Frontal cortex (tissue), 4 donors: ENCODE results near the gene PITHD1. TPM values are rescaled to one million over a fixed set of nuclear protein-coding genes. Genes with fewer than 3 reads are reported as not detected.
"Not testable (repeated sequence)": the region's sequence is repeated elsewhere in the genome, so short reads cannot be mapped to it uniquely, and the experiment has no call there.

ENCODE experiments used
- DNase-seq, 2 donors: peaks; one replicate each; pipeline ENCODE4 v3.0.0; 2012; ENCODE audit warnings: low spot score in 2 of 2
- FAIRE-seq: peaks from 2 replicates; lab custom pipeline; 2012; peaks lifted over from hg19 to GRCh38; lab: Jason Lieb, UNC
- total RNA-seq: library from RNA; depleted of rRNA; stranded (reverse); fragments of >200 nt; gene quantifications from one replicate; pipeline ENCODE4 v1.2.3, GENCODE V29; 2014
- donor health status: control.
- donor health status: control.
- donor health status: control.

The PITHD1 gene
- total RNA-seq, 1 donor from 2014 or later = 83.6 TPM

DNA sequence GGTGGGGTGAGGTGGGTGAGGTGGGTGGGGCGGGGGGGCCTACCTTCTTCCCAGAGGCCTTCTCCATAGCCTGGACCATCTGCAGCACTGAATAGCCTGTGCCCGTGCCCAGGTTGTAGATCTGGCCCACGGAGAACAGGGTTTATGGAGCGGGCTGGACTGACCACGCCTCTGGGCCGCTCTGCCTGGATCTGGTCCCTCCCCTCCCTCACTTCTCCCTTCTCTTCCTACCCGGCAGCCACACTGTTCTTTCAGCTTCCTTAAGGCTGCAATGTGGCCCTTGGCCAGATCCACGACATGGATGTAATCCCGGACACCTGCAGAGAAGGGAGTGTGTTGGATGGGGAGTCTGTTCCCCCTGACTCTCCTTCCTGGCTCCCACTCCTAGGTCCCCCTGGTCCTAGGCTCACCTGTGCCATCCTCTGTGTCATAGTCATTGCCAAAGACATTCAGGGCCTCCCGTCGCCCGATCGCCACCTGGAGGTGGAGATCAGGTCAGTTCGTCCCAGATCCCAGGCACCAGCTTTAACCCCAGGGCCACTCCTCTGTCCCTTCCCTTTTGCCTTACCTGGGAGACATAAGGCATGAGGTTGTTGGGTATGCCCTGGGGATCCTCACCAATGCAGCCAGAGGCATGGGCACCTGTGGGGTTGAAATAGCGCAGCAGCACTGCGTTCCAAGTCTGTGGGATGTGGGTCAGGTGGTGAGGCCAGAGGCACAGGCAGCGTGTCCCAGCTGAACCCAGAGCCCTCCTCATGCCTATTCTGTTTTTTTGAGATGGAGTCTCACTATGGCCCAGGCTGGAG lies 18.5 kb downstream of the PITHD1 start:
- no peak for DNase-seq
- FAIRE-seq = no peak

DNA sequence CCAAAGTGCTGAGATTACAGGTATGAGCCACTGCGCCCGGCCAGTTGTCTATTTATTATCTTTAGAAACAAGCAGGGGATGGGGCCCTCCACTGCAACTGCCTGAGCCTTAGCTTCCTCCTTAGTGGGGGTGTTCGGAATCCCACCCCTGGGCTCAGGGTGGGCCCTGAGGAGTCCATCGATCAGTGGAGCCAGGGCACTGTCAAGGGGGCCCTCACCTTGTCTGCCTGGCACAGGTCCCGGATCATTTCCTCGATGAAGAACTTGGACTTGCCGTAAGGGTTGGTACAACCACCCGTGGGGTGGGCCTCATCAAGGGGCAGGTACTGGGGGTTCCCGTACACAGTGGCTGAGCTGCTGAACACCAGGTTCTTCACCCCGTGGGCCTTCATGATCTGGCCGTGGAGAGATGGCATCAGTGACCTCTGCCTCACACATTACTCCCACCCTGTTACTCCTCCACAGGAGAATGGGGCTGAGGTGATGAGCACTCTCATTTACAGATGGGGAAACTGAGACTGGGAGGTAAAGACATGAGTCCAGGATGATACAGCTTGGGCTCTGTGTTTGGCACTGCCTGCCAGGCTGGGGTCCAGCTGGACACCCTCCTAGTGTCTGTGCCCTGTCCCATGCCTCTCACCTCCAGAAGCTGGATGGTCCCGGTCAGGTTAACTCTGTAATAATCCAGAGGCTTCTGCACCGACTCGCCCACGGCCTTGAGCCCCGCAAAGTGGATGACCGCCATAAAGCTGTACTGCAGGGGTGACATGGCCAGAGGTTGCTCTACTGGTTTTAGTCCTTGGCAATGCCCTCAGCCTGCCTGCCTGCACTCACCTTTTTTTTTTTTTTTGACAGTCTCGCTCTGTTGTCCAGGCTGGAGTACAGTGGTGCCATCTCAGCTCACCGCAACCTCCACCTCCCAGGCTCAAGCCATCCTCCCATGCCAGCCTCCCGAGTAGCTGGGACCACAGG lies 19.5 kb downstream of the PITHD1 start:
- DNase-seq = no peak
- no peak for FAIRE-seq

DNA sequence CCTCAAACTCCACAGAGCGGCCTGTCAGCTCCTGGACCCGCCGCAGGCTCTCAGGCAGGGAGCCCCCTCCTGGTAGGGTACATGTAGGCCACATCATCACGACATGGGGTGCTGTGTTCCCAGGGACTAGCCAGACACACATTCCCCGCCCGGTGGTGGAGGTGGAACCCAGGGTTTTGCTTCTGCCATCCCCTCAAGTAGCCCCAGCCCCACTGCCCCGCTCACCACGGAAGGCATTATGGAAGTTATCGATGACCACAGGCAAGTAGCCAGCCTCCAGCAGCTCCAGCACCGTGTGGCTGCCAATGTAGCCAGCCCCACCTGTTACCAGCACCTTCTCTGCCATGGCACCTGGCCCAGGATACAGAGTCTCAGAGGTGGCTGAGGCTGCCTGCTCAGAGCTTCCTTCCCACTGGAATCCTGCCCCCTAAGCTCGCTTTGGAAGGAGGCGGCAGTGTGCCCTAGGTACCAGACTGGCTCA lies 20.5 kb downstream of the PITHD1 start:
- FAIRE-seq (no peak), DNase-seq (no peak)

DNA sequence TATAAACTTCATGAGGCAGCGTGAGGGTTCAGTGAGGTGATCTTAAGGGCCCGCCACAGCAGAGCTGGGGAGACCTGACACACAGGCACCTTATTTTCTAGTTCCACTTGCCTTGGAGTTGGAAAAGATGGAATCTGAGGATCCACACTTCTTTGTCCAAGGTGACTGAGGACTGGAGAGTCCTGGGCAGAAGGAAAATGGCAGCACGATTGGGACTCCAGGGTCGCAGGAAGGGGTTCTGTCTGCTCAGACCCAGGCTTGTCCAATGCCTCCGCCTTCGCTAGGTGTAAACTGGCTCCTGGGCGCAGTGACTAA lies 21.0 kb downstream of the PITHD1 start:
- no peak for FAIRE-seq

DNA sequence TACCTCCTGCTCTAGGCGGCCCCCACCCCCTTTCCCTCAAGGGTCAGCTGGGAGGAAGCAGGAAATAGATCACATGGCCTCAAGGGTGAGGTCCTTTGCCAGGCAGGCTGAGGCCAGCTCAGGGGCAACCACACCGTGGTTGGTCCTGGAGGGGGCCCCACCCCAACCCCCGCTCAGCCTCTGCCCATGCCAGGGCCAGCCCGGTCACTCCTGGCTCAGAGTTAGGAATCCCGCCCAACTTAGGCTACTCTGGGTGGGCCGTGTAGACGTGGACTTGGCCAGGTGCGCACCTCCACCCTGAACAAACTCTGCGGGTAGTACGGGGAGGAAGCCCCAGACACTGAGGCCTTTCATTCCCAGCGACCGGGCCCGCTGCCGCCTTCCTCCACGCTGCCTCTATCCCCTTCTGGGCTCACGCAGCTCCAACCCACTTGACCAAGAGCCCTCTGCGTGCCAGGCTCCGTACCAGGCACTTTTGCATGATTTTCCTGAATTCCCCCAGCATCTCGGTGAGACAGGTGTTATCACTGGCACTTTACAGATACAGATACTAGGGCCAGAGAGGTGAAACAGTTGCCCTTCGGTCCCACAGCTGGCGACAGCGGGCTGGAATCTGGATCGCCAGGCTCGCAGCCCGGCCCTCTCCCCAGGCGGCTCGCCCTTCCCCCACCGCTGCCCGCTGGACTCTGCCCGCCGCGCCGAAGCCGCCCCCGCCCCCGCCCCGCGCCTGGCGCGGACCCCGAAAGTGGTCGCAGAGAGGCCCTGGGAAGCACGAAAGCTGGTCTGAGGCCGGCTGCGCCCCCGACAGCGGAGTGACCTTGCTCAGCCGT lies 21.6 kb downstream of the PITHD1 start:
- DNase-seq (peak; percentile 47 to 70), FAIRE-seq (no peak)

More for the DNA sequence above, 21.0 kb downstream of the PITHD1 start:
- DNase-seq = no peak

DNA sequence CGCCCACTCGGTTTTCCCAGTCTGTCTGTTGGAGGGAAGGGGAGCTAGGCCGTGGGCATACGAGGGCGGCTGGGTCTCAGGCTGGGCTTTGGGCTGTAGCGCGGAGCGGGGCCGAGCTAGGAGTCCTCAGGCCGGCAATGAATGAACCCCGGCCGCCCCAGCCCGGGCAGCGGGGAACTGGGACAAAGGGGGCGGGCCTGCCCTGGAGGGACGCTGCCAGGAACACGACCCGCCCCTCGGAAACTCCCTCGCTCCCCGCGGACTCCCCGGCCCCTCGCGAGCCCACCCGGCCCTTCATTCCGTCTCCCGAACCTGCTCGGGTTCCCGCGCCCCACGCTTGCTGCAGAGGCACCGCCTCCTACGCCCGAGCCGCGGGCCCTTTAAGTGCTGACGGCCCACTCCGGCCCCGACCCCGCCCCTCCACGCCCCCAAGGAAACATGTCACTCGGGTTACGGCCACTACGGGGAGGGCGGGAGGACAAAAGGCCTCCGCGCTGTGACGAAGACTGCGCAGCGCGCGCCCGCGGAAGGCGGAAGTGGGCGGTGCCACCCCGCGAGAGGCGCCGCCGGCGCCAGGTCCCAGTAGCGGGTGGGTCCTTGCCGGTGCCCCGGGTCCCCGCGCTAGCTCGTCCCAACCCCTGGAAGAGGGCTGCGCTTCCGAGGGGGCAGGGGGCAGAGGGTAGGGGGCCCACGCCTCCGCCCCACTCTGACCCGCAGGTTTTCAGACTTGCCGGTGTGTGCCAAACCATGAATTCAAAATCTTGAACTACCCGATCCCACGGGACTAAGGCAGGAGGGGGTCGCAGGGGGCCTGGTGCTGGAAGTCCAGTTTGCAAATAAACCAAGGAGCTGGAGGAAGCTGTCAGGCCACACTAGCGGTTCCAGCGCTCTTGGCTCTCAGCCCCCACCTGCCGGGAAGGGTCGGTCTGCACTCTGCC lies 22.5 kb downstream of the PITHD1 start, which contains the start of gene GALE:
Gene GALE (minus strand): TSS at position 355 of the 938 bp plus-strand sequence. CDS start 1,747 bp downstream, outside the sequence.
- FAIRE-seq (no peak), DNase-seq (peak; percentile 99 to 100)

DNA sequence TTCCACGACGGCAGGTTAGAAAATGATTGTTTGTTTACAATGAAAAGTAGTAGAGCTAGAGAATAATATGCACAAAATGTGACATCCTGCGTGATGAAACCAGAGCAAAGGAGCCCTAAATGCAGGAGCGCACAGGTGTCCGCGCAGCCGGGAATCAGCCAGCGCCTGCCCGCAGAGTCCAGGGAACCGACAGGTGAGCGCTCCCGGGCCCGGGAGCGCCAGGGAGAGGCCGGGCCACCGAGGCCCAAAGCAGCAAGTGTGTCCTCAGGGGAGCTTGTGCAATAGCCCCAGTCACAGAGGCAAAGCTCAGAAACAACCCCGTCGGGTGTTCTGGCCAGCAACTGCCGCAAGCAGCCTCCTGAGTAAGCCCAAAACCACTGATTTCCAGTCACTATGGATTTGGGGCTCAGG lies 23.1 kb downstream of the PITHD1 start:
- FAIRE-seq (no peak), DNase-seq (no peak)

DNA sequence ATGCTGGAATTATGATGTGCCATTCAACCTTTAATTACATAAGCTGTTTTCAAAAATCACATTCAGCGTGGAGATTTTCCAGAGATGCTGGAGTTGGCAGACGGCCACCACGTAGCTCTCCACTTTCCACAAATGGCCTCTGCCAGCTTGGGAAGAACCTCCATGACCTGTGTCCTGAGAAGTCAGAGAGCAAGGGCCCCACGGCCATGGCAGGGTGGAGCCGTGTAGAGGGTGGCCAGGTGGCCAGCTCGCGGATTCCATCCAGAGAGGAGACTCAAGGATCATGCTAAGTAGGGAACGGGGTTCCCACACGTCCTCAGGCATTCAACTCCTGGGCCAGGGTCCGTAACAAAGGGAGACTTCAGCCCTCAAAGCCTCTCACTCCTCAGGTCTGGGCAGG lies 23.7 kb downstream of the PITHD1 start:
- no peak for DNase-seq

DNA sequence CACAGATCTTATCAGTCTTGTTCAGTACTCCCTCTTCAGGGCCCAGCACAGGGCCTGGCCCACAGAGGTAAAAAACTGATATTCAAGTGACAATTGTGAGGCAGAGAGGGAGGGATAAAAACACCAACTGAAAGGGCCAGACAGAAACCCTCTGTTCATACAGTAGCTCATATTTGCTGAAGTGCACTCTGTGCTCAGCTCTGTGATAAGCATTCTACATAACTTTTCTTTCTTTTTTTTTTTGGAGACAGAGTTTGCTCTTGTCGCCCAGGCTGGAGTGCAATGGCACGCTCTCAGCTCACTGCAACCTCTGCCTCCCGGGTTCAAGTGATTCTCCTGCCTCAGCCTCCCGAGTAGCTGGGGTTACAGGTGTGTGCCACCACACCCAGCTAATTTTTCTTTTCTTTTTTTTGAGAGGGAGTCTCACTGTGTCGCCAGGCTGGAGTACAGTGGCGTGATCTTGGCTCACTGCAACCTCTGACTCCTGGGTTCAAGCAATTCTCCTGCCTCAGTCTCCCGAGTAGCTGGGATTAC lies 24.7 kb downstream of the PITHD1 start:
- not testable (repeated sequence) for FAIRE-seq, DNase-seq

More for the DNA sequence above, 23.7 kb downstream of the PITHD1 start:
- FAIRE-seq = no peak

DNA sequence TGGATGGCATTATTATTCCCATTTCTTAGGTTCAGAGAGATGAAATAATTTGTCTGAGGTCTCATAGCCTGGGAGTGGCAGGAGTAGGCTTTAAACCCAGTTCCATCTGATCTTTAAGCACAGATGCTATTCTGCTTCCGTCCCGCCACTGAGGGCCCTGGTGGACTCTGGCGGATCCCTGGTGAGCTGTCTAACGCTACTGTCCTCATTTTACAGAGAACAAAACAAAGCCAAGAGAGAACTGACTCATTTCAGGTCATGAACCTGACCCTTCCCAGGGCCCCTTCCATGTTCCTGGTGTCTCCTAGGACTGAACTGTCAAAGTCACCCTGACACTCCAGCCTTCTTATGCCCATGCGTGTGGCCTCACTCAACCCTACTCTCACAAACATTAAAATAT lies 25.5 kb downstream of the PITHD1 start:
- DNase-seq (no peak), FAIRE-seq (no peak)

DNA sequence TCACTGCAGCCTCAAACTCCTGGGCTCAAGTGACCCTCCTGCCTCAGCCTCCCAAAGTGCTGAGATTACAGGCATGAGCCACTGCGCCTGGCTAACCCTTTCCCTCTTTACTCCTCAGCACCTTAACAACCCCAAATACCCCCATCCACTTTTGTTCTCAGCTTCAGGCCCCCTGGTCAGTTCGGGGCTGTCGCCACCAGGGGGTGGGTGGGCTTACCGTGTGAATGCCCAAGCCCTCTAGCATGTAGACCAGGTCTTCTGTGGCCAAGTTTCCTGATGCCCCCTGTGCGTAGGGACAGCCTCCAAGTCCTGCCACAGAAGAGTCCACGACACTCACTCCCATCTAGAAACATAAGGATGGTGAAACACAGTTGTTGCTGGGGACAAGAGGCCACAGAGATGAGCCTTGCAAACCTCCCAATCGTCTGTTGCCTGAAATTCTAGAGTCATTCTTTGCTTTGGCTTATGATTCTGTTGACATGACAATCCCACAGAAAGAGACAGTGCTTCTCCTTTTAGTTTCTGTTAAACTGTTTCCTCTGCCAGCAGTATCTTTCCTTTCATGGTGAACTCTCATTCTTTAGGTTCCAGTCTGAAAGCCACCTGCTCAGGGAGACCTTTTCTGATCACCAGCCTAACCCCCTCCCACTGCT lies 26.1 kb downstream of the PITHD1 start:
- DNase-seq (no peak), FAIRE-seq (no peak)

DNA sequence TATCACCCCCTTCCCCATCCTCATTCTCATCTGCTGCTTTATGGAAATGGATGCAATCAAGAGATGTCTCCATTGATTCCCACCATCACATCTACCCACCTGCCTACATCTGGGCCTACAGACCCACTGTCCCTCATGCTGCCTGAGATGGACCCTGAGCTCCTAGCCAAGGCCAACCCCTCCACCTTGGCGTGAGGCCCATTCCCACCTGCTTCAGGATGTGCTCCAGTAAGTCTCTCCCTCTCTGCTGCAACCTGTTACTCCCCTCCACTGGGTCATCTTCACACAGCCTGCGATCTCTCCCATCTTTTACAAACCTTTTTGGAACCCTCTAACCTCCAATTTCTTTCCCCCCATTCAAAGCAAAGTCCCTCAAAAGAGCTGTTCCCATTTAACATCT lies 26.8 kb downstream of the PITHD1 start:
- FAIRE-seq = no peak

DNA sequence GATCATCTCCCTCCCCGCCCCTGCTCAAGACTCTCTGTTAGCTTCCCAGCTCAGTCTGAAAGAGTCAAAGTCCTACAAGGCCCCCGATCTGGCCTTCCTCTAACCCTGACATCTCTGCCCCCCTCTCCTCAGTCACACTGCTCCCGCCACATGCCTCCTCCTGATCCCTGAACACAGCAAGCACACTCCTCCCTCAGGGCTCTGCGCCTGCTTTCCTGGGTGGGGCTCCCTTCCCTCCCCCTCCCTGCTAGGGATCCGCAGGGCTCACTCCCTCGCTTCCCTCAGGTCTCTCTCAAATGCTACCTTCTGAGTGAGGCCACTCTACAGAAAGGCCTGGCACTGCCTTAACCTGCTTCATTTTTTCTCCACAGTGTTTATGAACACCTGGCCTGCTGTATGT lies 28.1 kb downstream of the PITHD1 start:
- DNase-seq (no peak), FAIRE-seq (no peak)

More for the DNA sequence above, 26.8 kb downstream of the PITHD1 start:
- no peak for DNase-seq

DNA sequence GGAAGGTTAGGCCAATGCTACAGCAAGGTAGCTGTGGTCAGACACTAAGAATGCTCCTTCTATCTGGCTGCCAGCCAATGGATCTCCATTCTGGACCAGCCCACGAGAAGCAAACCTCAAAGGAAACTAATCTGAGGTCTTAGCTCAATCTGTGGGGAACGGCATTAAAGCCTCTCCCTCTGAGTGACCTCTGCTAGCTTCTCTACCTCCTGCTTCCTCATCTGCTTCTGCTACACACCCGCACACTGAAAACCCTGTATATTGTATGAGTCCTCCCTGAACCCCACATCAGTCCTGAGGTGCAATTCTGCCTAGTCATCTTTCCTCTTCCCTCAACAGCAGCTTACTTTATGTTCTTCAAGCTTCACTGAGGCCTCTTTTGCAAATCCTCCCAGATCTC lies 29.2 kb downstream of the PITHD1 start:
- no peak for FAIRE-seq
- DNase-seq = no peak

DNA sequence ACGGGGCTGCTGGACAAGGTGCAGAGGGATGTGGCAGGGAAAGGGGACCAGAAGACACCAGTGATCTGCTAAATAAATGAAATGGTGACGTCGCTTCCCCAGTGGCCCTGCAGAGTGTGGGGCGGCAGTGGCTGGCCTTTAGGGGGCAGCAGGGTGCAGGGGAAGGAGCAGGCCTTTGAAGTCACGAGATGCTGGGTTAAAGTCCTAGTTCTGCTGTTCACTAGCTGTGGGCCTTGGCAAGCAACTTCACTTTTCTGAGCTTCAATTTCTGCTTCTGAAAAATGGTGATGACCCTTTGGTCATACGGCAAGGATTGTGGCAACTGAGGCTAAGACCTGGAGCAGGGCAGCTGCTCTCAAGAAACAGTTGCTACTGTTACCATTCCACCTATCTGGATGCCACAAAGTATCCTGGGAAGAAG lies 31.5 kb downstream of the PITHD1 start:
- FAIRE-seq (no peak), DNase-seq (peak in 1 of 2 donors; percentile 62)

DNA sequence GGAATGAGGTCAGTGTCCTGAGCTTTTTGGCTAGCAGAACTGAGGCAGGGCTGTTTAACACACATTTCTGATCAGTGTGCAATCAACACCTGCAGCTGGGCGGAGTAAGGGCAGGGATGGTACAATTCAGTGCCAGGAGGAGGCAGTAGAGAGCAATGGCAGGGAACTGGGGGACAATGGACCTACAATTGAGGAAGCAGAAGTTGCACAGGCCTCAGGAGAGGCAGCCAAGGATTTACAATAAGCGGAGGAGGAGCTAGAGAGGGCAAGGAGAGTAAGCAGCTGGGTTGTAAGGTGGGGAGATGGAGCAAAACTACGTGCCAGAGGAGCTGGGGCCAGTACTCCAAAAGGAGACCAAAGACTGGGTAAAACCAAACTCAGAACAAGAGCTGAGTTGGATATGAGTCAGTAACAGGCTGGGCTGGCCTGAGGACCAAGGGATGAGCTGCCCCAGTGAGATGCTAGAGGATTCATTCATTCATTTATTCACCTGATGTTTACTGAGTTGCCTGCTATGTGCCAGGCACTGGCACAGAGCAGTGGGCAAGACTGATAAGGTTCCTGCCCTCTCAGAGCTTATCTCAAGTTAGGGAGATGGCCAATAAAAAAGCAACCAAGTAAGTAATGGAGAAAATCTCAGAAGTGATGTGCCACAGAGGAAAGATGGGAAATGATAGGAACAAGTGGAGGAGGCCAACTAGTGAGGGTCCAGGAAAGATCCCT lies 32.8 kb downstream of the PITHD1 start:
- DNase-seq (no peak), FAIRE-seq (no peak)

DNA sequence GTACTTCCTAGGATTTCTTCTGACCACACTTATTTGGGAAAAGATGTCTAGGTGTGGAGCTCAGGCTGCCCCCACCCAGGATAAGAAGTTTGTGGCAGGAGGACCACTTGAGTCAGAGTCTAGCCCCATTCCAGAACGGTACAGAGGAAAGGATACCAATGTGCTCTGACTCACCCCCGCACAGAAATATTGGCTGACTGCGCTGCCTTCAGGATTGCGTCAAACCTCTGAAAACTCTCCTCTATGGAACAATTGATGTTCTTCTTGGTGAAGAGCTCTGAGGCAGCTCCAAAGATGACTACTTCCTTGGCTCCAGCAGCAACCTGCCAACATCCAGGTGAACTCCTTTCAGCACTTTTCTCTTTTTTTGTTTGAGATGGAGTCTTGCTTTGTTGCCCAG lies 35.8 kb downstream of the PITHD1 start:
- no peak for FAIRE-seq
- DNase-seq = no peak
